Measurements from ENCODE around the gene POLR2E. TPM values are rescaled to one million over a fixed set of nuclear protein-coding genes. Genes with fewer than 3 reads are reported as not detected.

POLR2E gene
- total RNA-seq, 2 donors from 2014 or later = 63.8 to 81.4 TPM

GRCh38 chr19:1063030-1063908 is 31.9 kb downstream of the POLR2E start:
- H3K27ac Mint-ChIP-seq = no peak overlapping the region

GRCh38 chr19:1062387-1063029 is 32.7 kb downstream of the POLR2E start:
- no peak for ATAC-seq
- H3K27me3 Mint-ChIP-seq = no peaks in the 10 kb centered on the region

More at GRCh38 chr19:1063030-1063908, 31.9 kb downstream of the POLR2E start:
- Mint-ChIP-seq H3K36me3 (ENCODE audit: low read depth) (no peaks in the 10 kb centered on the region), H3K4me1 (peaks cover 27% of the 10 kb centered on the region), H3K4me3 (no peak overlapping the region), H3K27me3 (no peaks in the 10 kb centered on the region)
- ATAC-seq (peak; percentile 29), DNase-seq (peak; percentile 41 to 71 (median 56))
- no peaks in the 10 kb centered on the region for H3K9me3 ChIP-seq (ENCODE audit: control insufficient read depth, low read length, poor library complexity, severe bottlenecking)

GRCh38 chr19:1061987-1062386 is 33.2 kb downstream of the POLR2E start:
- Mint-ChIP-seq H3K4me1 (peaks cover 38% of the 10 kb centered on the region), H3K4me3 (no peak overlapping the region), H3K36me3 (ENCODE audit: low read depth) (no peaks in the 10 kb centered on the region), H3K27ac (no peak overlapping the region), H3K27me3 (no peaks in the 10 kb centered on the region)
- peak in 1 of 3 donors; percentile 8 for DNase-seq
- no peak for ATAC-seq
- H3K9me3 ChIP-seq (ENCODE audit: control insufficient read depth, low read length, poor library complexity, severe bottlenecking) = no peaks in the 10 kb centered on the region

More at GRCh38 chr19:1062387-1063029, 32.7 kb downstream of the POLR2E start:
- no peak overlapping the region for H3K4me3 Mint-ChIP-seq
- H3K27ac Mint-ChIP-seq = no peak overlapping the region
- DNase-seq = no peak
- peaks cover 33% of the 10 kb centered on the region for H3K4me1 Mint-ChIP-seq
- no peaks in the 10 kb centered on the region for H3K36me3 Mint-ChIP-seq (ENCODE audit: low read depth)
- H3K9me3 ChIP-seq (ENCODE audit: control insufficient read depth, low read length, poor library complexity, severe bottlenecking) = no peaks in the 10 kb centered on the region

GRCh38 chr19:1060689-1061088 is 34.5 kb downstream of the POLR2E start:
- no peak for ATAC-seq
- no peak overlapping the region for H3K4me3 Mint-ChIP-seq
- H3K27ac Mint-ChIP-seq = no peak overlapping the region
- H3K9me3 ChIP-seq (ENCODE audit: control insufficient read depth, low read length, poor library complexity, severe bottlenecking) = no peaks in the 10 kb centered on the region
- no peaks in the 10 kb centered on the region for H3K36me3 Mint-ChIP-seq (ENCODE audit: low read depth)
- H3K27me3 Mint-ChIP-seq = no peaks in the 10 kb centered on the region
- no peak for DNase-seq
- peaks cover 41% of the 10 kb centered on the region for H3K4me1 Mint-ChIP-seq

GRCh38 chr19:1058112-1058511 is 37.1 kb downstream of the POLR2E start:
- no peaks in the 10 kb centered on the region for H3K9me3 ChIP-seq (ENCODE audit: control insufficient read depth, low read length, poor library complexity, severe bottlenecking)
- Mint-ChIP-seq H3K4me3 (no peak overlapping the region), H3K4me1 (peaks cover 24% of the 10 kb centered on the region), H3K27me3 (no peaks in the 10 kb centered on the region), H3K27ac (peak overlapping the region; percentile 43), H3K36me3 (ENCODE audit: low read depth) (no peaks in the 10 kb centered on the region)
- DNase-seq (no peak), ATAC-seq (no peak)

- Mint-ChIP-seq H3K27ac (peak overlapping the region; percentile 43), H3K4me3 (peak overlapping the region; percentile 69), H3K27me3 (no peaks in the 10 kb centered on the region), H3K36me3 (ENCODE audit: low read depth) (no peaks in the 10 kb centered on the region), H3K4me1 (peaks cover 23% of the 10 kb centered on the region)
- DNase-seq (no peak), ATAC-seq (peak; percentile 86)
- no peaks in the 10 kb centered on the region for H3K9me3 ChIP-seq (ENCODE audit: control insufficient read depth, low read length, poor library complexity, severe bottlenecking)
These were observed 37.9 kb downstream of the POLR2E start for GRCh38 chr19:1057176-1057855.

- DNase-seq (no peak), ATAC-seq (no peak)
- Mint-ChIP-seq H3K4me3 (no peak overlapping the region), H3K27me3 (no peaks in the 10 kb centered on the region), H3K36me3 (ENCODE audit: low read depth) (no peaks in the 10 kb centered on the region), H3K27ac (peak overlapping the region; percentile 48), H3K4me1 (peaks cover 25% of the 10 kb centered on the region)
- no peaks in the 10 kb centered on the region for H3K9me3 ChIP-seq (ENCODE audit: control insufficient read depth, low read length, poor library complexity, severe bottlenecking)
These were observed 39.1 kb downstream of the POLR2E start for GRCh38 chr19:1055886-1056620.

- H3K4me1 Mint-ChIP-seq = peaks cover 25% of the 10 kb centered on the region
- DNase-seq (no peak), ATAC-seq (no peak)
- no peak overlapping the region for H3K27ac Mint-ChIP-seq
- H3K27me3 Mint-ChIP-seq = no peaks in the 10 kb centered on the region
- H3K4me3 Mint-ChIP-seq = no peak overlapping the region
- H3K36me3 Mint-ChIP-seq (ENCODE audit: low read depth) = no peaks in the 10 kb centered on the region
- no peaks in the 10 kb centered on the region for H3K9me3 ChIP-seq (ENCODE audit: control insufficient read depth, low read length, poor library complexity, severe bottlenecking)
These were observed 40.1 kb downstream of the POLR2E start for GRCh38 chr19:1055028-1055425.

- peaks cover 25% of the 10 kb centered on the region for H3K4me1 Mint-ChIP-seq
- no peaks in the 10 kb centered on the region for H3K36me3 Mint-ChIP-seq (ENCODE audit: low read depth)
- H3K9me3 ChIP-seq (ENCODE audit: control insufficient read depth, low read length, poor library complexity, severe bottlenecking) = no peaks in the 10 kb centered on the region
- DNase-seq (no peak), ATAC-seq (no peak)
- H3K4me3 Mint-ChIP-seq = no peak overlapping the region
- H3K27ac Mint-ChIP-seq = no peak overlapping the region
- no peaks in the 10 kb centered on the region for H3K27me3 Mint-ChIP-seq
These were observed 40.8 kb downstream of the POLR2E start for GRCh38 chr19:1054102-1055027.

- Mint-ChIP-seq H3K4me3 (no peak overlapping the region), H3K36me3 (ENCODE audit: low read depth) (no peaks in the 10 kb centered on the region), H3K4me1 (peaks cover 25% of the 10 kb centered on the region), H3K27ac (no peak overlapping the region), H3K27me3 (no peaks in the 10 kb centered on the region)
- ATAC-seq = no peak
- no peak for DNase-seq
- H3K9me3 ChIP-seq (ENCODE audit: control insufficient read depth, low read length, poor library complexity, severe bottlenecking) = no peaks in the 10 kb centered on the region
These were observed 41.7 kb downstream of the POLR2E start for GRCh38 chr19:1053176-1054101.

GRCh38 chr19:1052349-1052975 is 42.7 kb downstream of the POLR2E start:
- Mint-ChIP-seq H3K4me1 (peaks cover 18% of the 10 kb centered on the region), H3K36me3 (ENCODE audit: low read depth) (no peaks in the 10 kb centered on the region), H3K4me3 (peak overlapping the region; percentile 36), H3K27ac (no peak overlapping the region), H3K27me3 (no peaks in the 10 kb centered on the region)
- ATAC-seq (no peak), DNase-seq (no peak)
- H3K9me3 ChIP-seq (ENCODE audit: control insufficient read depth, low read length, poor library complexity, severe bottlenecking) = no peaks in the 10 kb centered on the region
